Psoas muscle (tissue), 8 donors: ENCODE results near the gene ARHGAP8. TPM values are rescaled to one million over a fixed set of nuclear protein-coding genes. Genes with fewer than 3 reads are reported as not detected.

Source experiments
- ATAC-seq, 4 donors: fragments of 200-7000 bp; cut with Tn5 transposase; one replicate each; pipeline ENCODE4 v1.9.1; 2020; ENCODE audit warnings: moderate library complexity in 3 of 4, mild to moderate bottlenecking in 2 of 4
- DNase-seq, 2 donors: peaks; one replicate each; pipeline ENCODE4 v3.0.0-alpha.2; 2020
- H3K27ac ChIP-seq: fragments of 200-600 bp; one replicate; pipeline ENCODE4 v1.8.0; 2022
- H3K27me3 ChIP-seq, 3 donors: fragments of 200-600 bp in 1 of 3; one replicate each; pipeline versions ENCODE4 v1.6.1 to v1.8.0; 2013 to 2022; ENCODE audit warnings: low read length in 2 of 3, mild to moderate bottlenecking in 2 of 3, moderate library complexity in 1 of 3; ENCODE audit not compliant: insufficient read depth in 3 of 3
- H3K36me3 ChIP-seq, 2 donors: fragments of 200-600 bp in 1 of 2; one replicate each; pipeline versions ENCODE4 v1.6.1 to v1.8.0; 2013 to 2022; ENCODE audit warnings: low read depth in 1 of 2, mild to moderate bottlenecking in 1 of 2, moderate library complexity in 1 of 2; ENCODE audit not compliant: insufficient read depth in 1 of 2
- H3K4me1 ChIP-seq: fragments of 200-600 bp; one replicate; pipeline ENCODE4 v1.8.0; 2022
- H3K4me3 ChIP-seq: fragments of 200-600 bp; one replicate; pipeline ENCODE4 v1.8.0; 2022; ENCODE audit warnings: mild to moderate bottlenecking
- H3K9me3 ChIP-seq: fragments of 200-600 bp; one replicate; pipeline ENCODE4 v1.8.0; 2022
- CTCF ChIP-seq: fragments of 200-600 bp; IDR thresholded peaks from one replicate; pipeline ENCODE4 v1.8.0; 2022; ENCODE audit warnings: antibody characterized with exemption
- WGBS, 3 donors: extraction: QIAGEN DNeasy Blood & Tissue Kit; methylation state at CpG; one replicate each; pipeline versions ENCODE4 v1.1.6 to v1.1.7; 2013; 5-methylcytosine and 5-hydroxymethylcytosine counted together
- intact Hi-C, 2 donors: fragments of 100-400 bp; cut with DNase I; formaldehyde crosslinking; loops; one replicate each; pipeline versions ENCODE4 v1.11.0 to v1.14.2; 2022
- polyA plus RNA-seq, 3 donors: library from polyadenylated mRNA; stranded (reverse); fragments of 200-250 nt; gene quantifications; one replicate each; pipeline ENCODE4 v1.2.3, GENCODE V29; 2013
- total RNA-seq, 4 donors: library from RNA; stranded (reverse); fragmentation: NEBNext Ultra II Directional in 2 of 4; extraction: Animal tissue kit (Norgen Biotek cat#: 25700) in 2 of 4; gene quantifications; one replicate each; pipeline versions ENCODE4 v1.2.1 to v1.2.4, GENCODE V29; 2021 to 2023
- donor health status: healthy with polysubstance abuse.
- donor health status: DM: no; HTN: no; CAD: no; lungs with moderate emphysema.
- donor health status: Bipolar disorder and iron deficiency.
- donor health status: healthy.
- donor health status: DM: yes; HTN: yes; CAD: no.
- donor health status: DM: no; HTN: no; CAD: no.
- donor health status: DM: no; HTN: no; CAD: no.
- donor health status: DM: yes; HTN: yes; CAD: no.

ARHGAP8 gene
- total and polyA plus RNA-seq, 7 donors = 0.14 TPM; not detected in 6

DNA sequence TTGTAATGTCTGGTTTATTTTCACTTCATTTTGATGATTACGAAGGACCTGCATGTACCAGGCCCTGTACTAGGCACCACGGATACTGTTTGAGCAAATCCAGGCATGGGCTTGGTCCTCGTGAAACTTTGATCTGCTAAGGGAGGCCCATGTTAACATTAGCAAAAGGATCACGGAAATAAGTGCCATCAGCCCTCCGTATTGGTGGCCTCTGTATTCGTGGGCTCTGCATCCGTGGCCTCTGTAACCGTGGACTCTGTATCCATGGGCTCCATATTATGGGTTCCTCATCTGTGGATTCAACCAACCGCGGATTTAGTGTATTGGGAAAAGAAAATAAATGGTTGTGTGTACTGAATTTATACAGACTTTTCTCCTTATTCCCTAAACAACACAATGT lies 8.7 kb downstream of the ARHGAP8 start:
- ATAC-seq (no peak), DNase-seq (no peak)
- Histone ChIP-seq H3K4me3 (no peak overlapping the region), H3K9me3 (no peaks in the 10 kb centered on the region), H3K27me3 (peaks cover 0 to 11% (median 2%) of the 10 kb centered on the region in 3 donors), H3K27ac (no peak overlapping the region), H3K4me1 (no peaks in the 10 kb centered on the region), H3K36me3 (no peaks in the 10 kb centered on the region)
- TF ChIP-seq CTCF = no peak
- 78 to 84% (median 81%) methylated on average over 10 of the region's 10 CpGs for WGBS, 3 donors
- intact Hi-C loops = no loop called here

- Histone ChIP-seq H3K27me3 (peaks cover 0 to 15% (median 2%) of the 10 kb centered on the region in 3 donors), H3K4me1 (no peaks in the 10 kb centered on the region), H3K36me3 (no peaks in the 10 kb centered on the region), H3K27ac (no peak overlapping the region), H3K4me3 (no peak overlapping the region), H3K9me3 (no peaks in the 10 kb centered on the region)
- no peak for TF ChIP-seq CTCF
- WGBS, 3 donors = 87 to 90% (median 89%) methylated on average over 17 of the region's 17 CpGs
- ATAC-seq = no peak
- DNase-seq = no peak
- intact Hi-C loops = no loop called here
These were observed 12.0 kb downstream of the ARHGAP8 start for GRCh38 chr22:44764373-44764772.

- WGBS, 3 donors = 16 to 36% (median 26%) methylated on average over 3 to 4 of the region's 4 CpGs
- Histone ChIP-seq H3K9me3 (no peaks in the 10 kb centered on the region), H3K4me3 (no peak overlapping the region), H3K4me1 (no peaks in the 10 kb centered on the region), H3K36me3 (no peaks in the 10 kb centered on the region), H3K27ac (no peak overlapping the region), H3K27me3 (peaks cover 0 to 13% (median 2%) of the 10 kb centered on the region in 3 donors)
- DNase-seq = no peak
- TF ChIP-seq CTCF = no peak
- intact Hi-C loops = no loop called here
- ATAC-seq = no peak
These were observed 12.6 kb downstream of the ARHGAP8 start for GRCh38 chr22:44764974-44765373.

- 20 to 39% (median 33%) methylated on average over 23 of the region's 23 CpGs for WGBS, 3 donors
- ATAC-seq = peak in 2 of 4 donors; percentile 46 to 85
- DNase-seq = peak in 1 of 2 donors; percentile 43
These were observed 13.4 kb downstream of the ARHGAP8 start for GRCh38 chr22:44765571-44766285.

More at GRCh38 chr22:44765571-44766285, 13.4 kb downstream of the ARHGAP8 start:
- Histone ChIP-seq H3K27ac (no peak overlapping the region), H3K4me1 (no peaks in the 10 kb centered on the region), H3K9me3 (no peaks in the 10 kb centered on the region), H3K36me3 (no peaks in the 10 kb centered on the region), H3K27me3 (peaks cover 0 to 9% (median 2%) of the 10 kb centered on the region in 3 donors), H3K4me3 (no peak overlapping the region)
- no peak for TF ChIP-seq CTCF
- intact Hi-C loops = no loop called here
